Choroid plexus epithelial cell (primary cell): ENCODE data around the gene RUNX2.
A peak's percentile ranks its signal among the peaks of the same experiment; 100 is the strongest.

Source experiments
- DNase-seq: peaks from one replicate; pipeline ENCODE4 v3.0.0-alpha.2; 2010; ENCODE audit warnings: low read depth
- H3K4me3 ChIP-seq: 2 replicates; pipeline ENCODE4 v1.5.1; 2011; ENCODE audit warnings: low read depth, mild to moderate bottlenecking, control low read depth, low read length, moderate library complexity
- CTCF ChIP-seq: conservative IDR thresholded peaks from 2 replicates; pipeline ENCODE4 v1.5.1; 2011; ENCODE audit warnings: low read depth, mild to moderate bottlenecking, control low read depth, inconsistent platforms, low read length, moderate library complexity

The RUNX2 gene

DNA sequence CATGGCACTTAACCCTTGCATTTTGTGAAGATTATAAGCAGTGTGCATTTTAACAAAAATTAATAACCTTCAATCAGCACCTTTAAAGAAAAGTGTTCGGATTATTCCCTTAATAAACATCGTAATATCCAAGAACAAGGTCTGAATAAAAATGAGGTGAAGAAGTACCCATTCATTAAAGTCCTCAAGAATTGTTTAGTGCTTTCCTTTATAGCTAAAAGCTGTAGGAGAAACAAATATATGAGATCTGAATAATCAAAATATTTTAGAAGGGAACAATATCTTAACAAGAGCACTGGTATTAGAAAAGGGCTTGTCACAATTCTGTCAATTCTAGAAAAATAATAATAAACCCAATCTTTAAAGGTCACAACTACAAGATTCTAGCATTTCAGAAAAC, 217.3 kb downstream of the RUNX2 start:
- H3K4me3 ChIP-seq = no peak overlapping the region
- no peak for DNase-seq
- no peak for TF ChIP-seq CTCF

DNA sequence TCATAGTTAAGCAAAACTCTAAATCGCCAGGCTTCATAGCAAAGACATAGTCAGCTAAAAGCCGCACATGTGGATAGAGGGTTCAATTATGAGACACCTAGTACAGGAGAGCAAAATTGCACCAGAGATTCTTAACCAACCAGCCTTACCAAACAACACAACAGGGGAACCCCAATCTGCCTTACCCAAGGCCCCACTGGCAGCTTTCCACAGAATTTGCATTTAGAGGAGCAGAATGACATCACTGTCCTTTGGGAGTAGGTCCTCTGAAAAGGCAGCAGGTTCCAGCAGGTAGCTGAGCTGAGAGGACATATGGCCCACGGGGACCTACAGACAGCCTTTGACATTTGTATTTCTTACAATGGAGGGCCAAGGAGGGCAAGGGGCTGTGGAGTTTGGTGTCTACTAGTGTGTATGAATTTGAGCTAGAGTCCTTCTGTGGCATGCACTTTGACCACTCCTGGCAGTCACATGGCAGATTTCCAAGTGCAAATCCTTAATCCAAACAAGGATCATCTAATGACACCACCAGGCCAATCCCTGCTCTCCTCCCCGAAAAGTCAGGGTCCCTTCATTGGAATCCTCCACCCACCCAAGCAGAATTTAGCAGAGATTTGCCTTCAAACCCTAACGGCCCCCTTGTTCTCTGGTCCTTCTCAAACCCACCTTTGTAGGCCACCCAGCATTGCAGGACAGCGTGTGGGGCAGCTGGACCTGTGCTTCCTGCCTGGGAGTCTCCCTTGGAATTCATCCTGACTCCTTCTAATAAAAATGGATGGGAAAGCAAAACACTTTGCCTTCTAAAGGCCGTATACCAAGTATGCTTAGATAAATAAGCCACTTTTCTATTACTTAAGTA, 220.8 kb downstream of the RUNX2 start:
- no peak for TF ChIP-seq CTCF

DNA sequence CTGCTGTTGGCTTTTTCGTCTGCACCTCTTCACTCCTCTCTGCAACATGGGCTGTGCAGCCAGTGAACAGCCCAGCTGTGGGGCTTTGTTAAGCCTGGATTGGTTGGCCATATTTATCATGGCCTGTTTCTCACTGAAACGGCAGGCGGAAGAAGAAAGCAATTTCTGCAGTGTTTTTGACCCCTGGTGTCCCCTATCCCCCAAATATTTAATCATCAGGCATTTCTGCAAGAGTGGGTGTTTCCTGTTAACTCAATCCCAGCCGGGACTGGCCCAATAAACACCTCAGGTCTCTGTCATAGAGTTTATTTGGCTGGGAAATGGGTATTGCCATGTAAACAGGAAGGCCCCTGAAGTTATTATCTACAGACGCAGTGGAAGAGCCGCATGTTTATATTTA, 224.4 kb downstream of the RUNX2 start:
- no peak for TF ChIP-seq CTCF

More for the DNA sequence above, 220.8 kb downstream of the RUNX2 start:
- no peak overlapping the region for H3K4me3 ChIP-seq
- no peak for DNase-seq

GRCh38 chr6:45553730-45554344, 225.7 kb downstream of the RUNX2 start:
- DNase-seq = no peak
- no peak for TF ChIP-seq CTCF
- no peak overlapping the region for H3K4me3 ChIP-seq

More for the DNA sequence above, 224.4 kb downstream of the RUNX2 start:
- no peak for DNase-seq
- no peak overlapping the region for H3K4me3 ChIP-seq

DNA sequence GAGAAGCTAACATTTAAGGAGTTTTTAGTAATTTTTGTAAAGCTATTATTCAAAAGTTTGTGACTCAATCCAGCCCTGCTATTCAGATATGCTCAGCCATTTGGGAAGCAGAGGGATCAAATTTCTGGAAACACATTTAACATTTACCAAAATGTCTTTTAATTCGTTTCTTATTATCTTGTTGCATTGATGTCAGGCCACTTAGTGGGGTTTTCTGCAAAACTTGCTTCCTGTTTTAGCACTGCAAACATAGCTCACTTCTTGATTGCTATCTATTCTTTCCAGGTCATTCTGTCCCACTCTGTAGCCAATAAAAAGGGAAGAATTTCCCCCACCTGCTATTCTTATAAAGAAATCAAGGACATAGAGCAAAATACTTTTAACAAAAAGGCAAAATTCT, 226.5 kb downstream of the RUNX2 start:
- TF ChIP-seq CTCF = no peak
- DNase-seq = no peak
- no peak overlapping the region for H3K4me3 ChIP-seq

DNA sequence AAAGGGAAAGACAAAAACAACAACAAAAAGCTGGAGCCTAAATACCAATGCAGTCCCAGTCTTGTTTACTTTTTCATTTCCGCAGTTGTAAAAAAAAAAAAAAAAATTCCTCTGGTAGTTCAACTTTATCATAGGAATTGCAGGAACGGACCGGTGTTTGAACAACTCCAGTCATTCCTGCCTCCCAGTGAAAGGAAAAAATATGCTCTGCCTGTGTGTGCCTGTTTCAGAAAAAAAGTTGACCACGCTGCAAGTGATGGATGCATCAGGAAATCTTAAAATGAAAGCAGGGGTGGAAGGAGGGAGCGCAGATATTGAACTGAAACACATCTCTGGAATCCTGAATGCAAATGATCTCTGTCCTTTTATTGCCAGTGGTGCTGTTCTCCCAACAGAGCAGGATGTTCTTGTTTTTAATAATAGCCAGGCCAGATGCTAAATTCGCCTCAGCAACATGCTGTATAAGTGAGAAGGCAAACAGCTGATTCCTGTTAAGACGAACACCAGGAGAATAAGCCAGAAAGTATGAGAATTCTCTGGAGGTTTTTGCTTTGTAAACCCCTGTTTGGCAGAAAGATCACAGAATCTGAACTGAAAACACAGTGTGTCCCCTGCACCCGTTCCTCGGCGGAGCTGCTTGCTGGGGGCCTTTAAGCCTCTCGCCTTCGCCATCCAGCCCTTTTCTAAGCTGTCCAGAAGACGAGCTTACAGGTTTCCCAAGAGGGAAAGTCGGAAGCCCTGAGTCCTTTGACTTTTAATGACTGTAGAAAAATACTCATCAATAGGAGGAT, 228.0 kb downstream of the RUNX2 start:
- peak overlapping the region; percentile 44 for H3K4me3 ChIP-seq
- DNase-seq = peak; percentile 73
- TF ChIP-seq CTCF = no peak
